ENCODE data around the gene BCAS3.
"Not testable (repeated sequence)": the region's sequence is repeated elsewhere in the genome, so short reads cannot be mapped to it uniquely, and the experiment has no call there.

The BCAS3 gene

GRCh38 chr17:61010661-61011170 is 333.1 kb downstream of the BCAS3 start:
- no peak for DNase-seq

GRCh38 chr17:61011251-61011650 is 333.6 kb downstream of the BCAS3 start:
- DNase-seq = no peak

GRCh38 chr17:61015966-61016365 is 338.3 kb downstream of the BCAS3 start:
- no peak for DNase-seq

- no peak for DNase-seq
These were observed 339.8 kb downstream of the BCAS3 start for GRCh38 chr17:61017317-61018006.

- no peak for DNase-seq
These were observed 341.3 kb downstream of the BCAS3 start for GRCh38 chr17:61018938-61019337.

- DNase-seq = no peak
These were observed 346.3 kb downstream of the BCAS3 start for GRCh38 chr17:61023996-61024395.

- DNase-seq = no peak
These were observed 349.2 kb downstream of the BCAS3 start for GRCh38 chr17:61026818-61027217.

- no peak for DNase-seq
These were observed 351.5 kb downstream of the BCAS3 start for GRCh38 chr17:61029181-61029580.

- DNase-seq = no peak
These were observed 363.0 kb downstream of the BCAS3 start for GRCh38 chr17:61040666-61041065.

- not testable (repeated sequence) for DNase-seq
These were observed 364.7 kb downstream of the BCAS3 start for GRCh38 chr17:61042348-61042747.

GRCh38 chr17:61047515-61047914 is 369.9 kb downstream of the BCAS3 start:
- DNase-seq = no peak

GRCh38 chr17:61048376-61049106 is 370.9 kb downstream of the BCAS3 start:
- no peak for DNase-seq

GRCh38 chr17:61053469-61053868 is 375.8 kb downstream of the BCAS3 start:
- no peak for DNase-seq

GRCh38 chr17:61054436-61054835 is 376.8 kb downstream of the BCAS3 start:
- no peak for DNase-seq

- no peak for DNase-seq
These were observed 379.6 kb downstream of the BCAS3 start for GRCh38 chr17:61057257-61057656.

GRCh38 chr17:61058066-61058465 is 380.4 kb downstream of the BCAS3 start:
- no peak for DNase-seq

- no peak for DNase-seq
These were observed 385.9 kb downstream of the BCAS3 start for GRCh38 chr17:61063528-61063927.

- DNase-seq = no peak
These were observed 386.7 kb downstream of the BCAS3 start for GRCh38 chr17:61064087-61064951.

- DNase-seq = no peak
These were observed 387.7 kb downstream of the BCAS3 start for GRCh38 chr17:61065263-61065773.

- DNase-seq = no peak
These were observed 388.4 kb downstream of the BCAS3 start for GRCh38 chr17:61066062-61066461.

GRCh38 chr17:61070649-61071048 is 393.0 kb downstream of the BCAS3 start:
- no peak for DNase-seq

GRCh38 chr17:61072648-61073047 is 395.0 kb downstream of the BCAS3 start:
- no peak for DNase-seq

GRCh38 chr17:61073131-61073530 is 395.5 kb downstream of the BCAS3 start:
- DNase-seq = no peak
